ENCODE results near the gene MED22. TPM values are rescaled to one million over a fixed set of nuclear protein-coding genes. Genes with fewer than 3 reads are reported as not detected.
"Not testable (repeated sequence)": the region's sequence is repeated elsewhere in the genome, so short reads cannot be mapped to it uniquely, and the experiment has no call there.

The MED22 gene
- total RNA-seq, 1 experiment from 2014 or later: 26.2 TPM

GRCh38 chr9:133393399-133393798, 45.5 kb upstream of the MED22 start:
- H3K27me3 ChIP-seq (ENCODE audit: control insufficient read depth, insufficient read depth, low read length): no peaks in the 10 kb centered on the region
- no peaks in the 10 kb centered on the region for H3K9me3 ChIP-seq (ENCODE audit: control insufficient read depth, insufficient read depth, low read depth, low read length)
- ATAC-seq (no peak), DNase-seq (ENCODE audit: low read depth, low spot score) (no peak)
- no peak overlapping the region for H3K4me3 ChIP-seq (ENCODE audit: low read depth in 2 of 2, low read length in 2 of 2)
- H3K36me3 ChIP-seq (ENCODE audit: control insufficient read depth, insufficient read depth, low read length): no peaks in the 10 kb centered on the region
- intact Hi-C loops (cut with micrococcal nuclease; ENCODE audit: unreplicated experiment) (no loop called here), in situ Hi-C loops (cut with HindIII; ENCODE audit: low pct_unique_long_range_greater_than_20kb, low sequenced_read_pairs) (no loop called here)
- TF ChIP-seq REST (IDR thresholded peaks at IDR 0.05; ENCODE audit: insufficient read depth in 1 of 2, low read depth in 2 of 2, low read length in 1 of 2) (no peak), TCF7L2 (IDR thresholded peaks at IDR 0.05; ENCODE audit: low read depth, low read length) (no peak), CTCF (IDR thresholded peaks at IDR 0.05) (no peak), POLR2AphosphoS5 (IDR thresholded peaks at IDR 0.05; ENCODE audit: low read depth, low read length) (no peak), SIN3A (IDR thresholded peaks at IDR 0.05; ENCODE audit: borderline replicate concordance, insufficient read depth, low read depth, low read length) (no peak)
- ChIA-PET POLR2A (no interaction called here), CTCF (no interaction called here)
- no peak overlapping the region for H3K27ac ChIP-seq (ENCODE audit: low read length)
- BruUV-seq (replicated peaks): no TSS peak
- no peaks in the 10 kb centered on the region for H3K4me1 ChIP-seq (ENCODE audit: control insufficient read depth, insufficient read depth, low read length)

GRCh38 chr9:133392308-133392707, 44.4 kb upstream of the MED22 start:
- H3K4me3 ChIP-seq (ENCODE audit: low read depth in 2 of 2, low read length in 2 of 2); H3K36me3 ChIP-seq (ENCODE audit: control insufficient read depth, insufficient read depth, low read length); in situ Hi-C loops (cut with HindIII; ENCODE audit: low pct_unique_long_range_greater_than_20kb, low sequenced_read_pairs); DNase-seq (ENCODE audit: low read depth, low spot score); CTCF ChIA-PET; ATAC-seq; H3K9me3 ChIP-seq (ENCODE audit: control insufficient read depth, insufficient read depth, low read depth, low read length); intact Hi-C loops (cut with micrococcal nuclease; ENCODE audit: unreplicated experiment); POLR2A ChIA-PET; H3K4me1 ChIP-seq (ENCODE audit: control insufficient read depth, insufficient read depth, low read length); BruUV-seq (replicated peaks); H3K27ac ChIP-seq (ENCODE audit: low read length); H3K27me3 ChIP-seq (ENCODE audit: control insufficient read depth, insufficient read depth, low read length): not testable (repeated sequence)

GRCh38 chr9:133391449-133391848, 43.5 kb upstream of the MED22 start:
- H3K36me3 ChIP-seq (ENCODE audit: control insufficient read depth, insufficient read depth, low read length); POLR2A ChIA-PET; H3K27me3 ChIP-seq (ENCODE audit: control insufficient read depth, insufficient read depth, low read length); intact Hi-C loops (cut with micrococcal nuclease; ENCODE audit: unreplicated experiment); H3K4me1 ChIP-seq (ENCODE audit: control insufficient read depth, insufficient read depth, low read length); H3K9me3 ChIP-seq (ENCODE audit: control insufficient read depth, insufficient read depth, low read depth, low read length); H3K4me3 ChIP-seq (ENCODE audit: low read depth in 2 of 2, low read length in 2 of 2); ATAC-seq; H3K27ac ChIP-seq (ENCODE audit: low read length); BruUV-seq (replicated peaks); DNase-seq (ENCODE audit: low read depth, low spot score); in situ Hi-C loops (cut with HindIII; ENCODE audit: low pct_unique_long_range_greater_than_20kb, low sequenced_read_pairs); CTCF ChIA-PET: not testable (repeated sequence)
